K562 (cell line): Measurements from ENCODE around the gene ADIPOR1. TPM values are rescaled to one million over a fixed set of nuclear protein-coding genes. Genes with fewer than 3 reads are reported as not detected.

Source experiments
- ATAC-seq: fragments of 200-7000 bp; cut with Tn5 transposase; 3 replicates; pipeline ENCODE4 v1.9.1; 2020; ENCODE audit warnings: moderate library complexity
- BruUV-seq: library from RNA; stranded (reverse); fragments of 400-500 nt; replicated peaks from 2 replicates; lab custom pipeline; 2021; lab: Mats Ljungman, UMichigan
- CTCF ChIA-PET: fragments of 300-600 bp; formaldehyde crosslinking; extraction: SDS; loops from one replicate; lab custom pipeline; 2021; ENCODE audit warnings: low intra/inter-chr PET ratio; lab: Yijun Ruan, JAX
- POLR2A ChIA-PET: fragments of 300-600, 350-650 bp; sonication (Branson Sonifier 250); formaldehyde crosslinking; extraction: SDS; loops from one replicate; lab custom pipeline; 2021; ENCODE audit warnings: antibody characterized with exemption, inconsistent platforms; lab: Yijun Ruan, JAX
- DNase-seq, 4 experiments: peaks; one replicate each; pipeline versions ENCODE4 v3.0.0 to v3.0.0-alpha.2; 2011 to 2018; ENCODE audit warnings: low spot score in 3 of 4, mixed read lengths in 3 of 4; ENCODE audit errors: extremely low read depth in 1 of 4
- FAIRE-seq: peaks from 2 replicates; lab custom pipeline; 2011; peaks lifted over from hg19 to GRCh38; lab: Jason Lieb, UNC
- H2AFZ ChIP-seq: 2 replicates; pipeline ENCODE4 v1.6.0; 2011; ENCODE audit warnings: low read depth, low read length, control low read depth, inconsistent platforms
- H3K27ac ChIP-seq: fragments of 200-600 bp; 3 replicates; pipeline ENCODE4 v1.8.0; 2011; ENCODE audit warnings: low read depth, mild to moderate bottlenecking, control low read depth, inconsistent platforms, low read length, moderate library complexity, mixed read lengths; ENCODE audit errors: extremely low read depth
- H3K27me3 ChIP-seq, 2 experiments: fragments of 300-600 bp in 1 of 2; 2 replicates in 1 of 2; 3 replicates in 1 of 2; pipeline versions ENCODE4 v1.6.0 to v1.8.0; 2011; ENCODE audit warnings: inconsistent platforms in 2 of 2, low read length in 2 of 2, mild to moderate bottlenecking in 1 of 2, mixed read lengths in 1 of 2, moderate library complexity in 1 of 2; ENCODE audit not compliant: control insufficient read depth in 2 of 2, insufficient read depth in 2 of 2
- H3K36me3 ChIP-seq: fragments of 300-600 bp; 3 replicates; pipeline ENCODE4 v1.8.0; 2011; ENCODE audit warnings: mild to moderate bottlenecking, low read length, inconsistent platforms; ENCODE audit not compliant: control insufficient read depth, insufficient read depth
- H3K4me1 ChIP-seq, 2 experiments: fragments of 200-600 bp in 1 of 2; replicated peaks in 1 of 2; 2 replicates in 1 of 2; 3 replicates in 1 of 2; pipeline versions ENCODE4 v1.5.1 to v1.8.0; 2011; ENCODE audit warnings: inconsistent platforms in 2 of 2, low read length in 2 of 2, mild to moderate bottlenecking in 1 of 2, mixed read lengths in 1 of 2, moderate library complexity in 1 of 2; ENCODE audit not compliant: control insufficient read depth in 2 of 2, insufficient read depth in 2 of 2
- H3K4me2 ChIP-seq: 2 replicates; pipeline ENCODE4 v1.6.1; 2011; ENCODE audit warnings: low read length, control low read depth, inconsistent platforms, mixed read lengths; ENCODE audit not compliant: insufficient read depth
- H3K4me3 ChIP-seq: fragments of 200-600 bp; sonication (generic), shearing (Covaris generic); 2 replicates; pipeline ENCODE4 v1.5.1; 2016; ENCODE audit warnings: control low read depth, inconsistent platforms
- H3K79me2 ChIP-seq: fragments of 200-600 bp; 3 replicates; pipeline ENCODE4 v1.8.0; 2011; ENCODE audit warnings: low read length, inconsistent platforms; ENCODE audit not compliant: control insufficient read depth, insufficient read depth
- H3K9ac ChIP-seq, 2 experiments: 2 replicates each; pipeline versions ENCODE4 v1.6.0 to v1.6.1; 2011; ENCODE audit warnings: low read depth in 2 of 2, low read length in 2 of 2, control low read depth in 1 of 2, inconsistent platforms in 1 of 2, mild to moderate bottlenecking in 1 of 2, mixed read lengths in 1 of 2; ENCODE audit not compliant: insufficient read depth in 1 of 2
- H3K9me1 ChIP-seq: one replicate; pipeline ENCODE4 v1.6.0; 2011; ENCODE audit warnings: inconsistent platforms, mild to moderate bottlenecking, low read length, moderate library complexity; ENCODE audit not compliant: control insufficient read depth, insufficient read depth
- H3K9me3 ChIP-seq: replicated peaks from 2 replicates; pipeline ENCODE4 v1.5.1; 2011; ENCODE audit warnings: low read depth, low read length, inconsistent platforms; ENCODE audit not compliant: control insufficient read depth, insufficient read depth
- H4K20me1 ChIP-seq: replicated peaks from 2 replicates; pipeline ENCODE4 v1.6.1; 2011; ENCODE audit warnings: low read length, inconsistent platforms, mixed read lengths; ENCODE audit not compliant: control insufficient read depth, insufficient read depth
- CEBPG ChIP-seq, 3 experiments: fragments of 200-800 bp in 1 of 3; sonication (Bioruptor generic) in 1 of 3; sonication (generic) in 1 of 3; formaldehyde crosslinking in 1 of 3; IDR thresholded peaks in 2 of 3; conservative IDR thresholded peaks in 1 of 3; 2 replicates each; pipeline versions ENCODE4 v1.6.1 to v1.8.0; 2016 to 2022; ENCODE audit warnings: missing compliant biosample characterization in 2 of 3, missing genetic modification characterization in 2 of 3, mild to moderate bottlenecking in 1 of 3, missing genetic modification reagents in 1 of 3
- CGGBP1 ChIP-seq: fragments of 250-450 bp; sonication (Bioruptor Pico); IDR thresholded peaks from 2 replicates; pipeline ENCODE4 v1.9.0; 2021; ENCODE audit warnings: mild to moderate bottlenecking
- ILK ChIP-seq: fragments of 450-650 bp; IDR thresholded peaks from 2 replicates; pipeline ENCODE4 v1.6.1; 2016; ENCODE audit warnings: missing genetic modification characterization, low read depth, mild to moderate bottlenecking, missing compliant biosample characterization, moderate library complexity, borderline replicate concordance
- IRF2 ChIP-seq: sonication (generic); formaldehyde crosslinking; IDR thresholded peaks from 2 replicates; pipeline ENCODE4 v1.8.1; 2022; ENCODE audit warnings: mild to moderate bottlenecking, missing genetic modification reagents
- KDM1A ChIP-seq, 2 experiments: fragments of 450-650 bp; IDR thresholded peaks; 2 replicates each; pipeline ENCODE4 v1.6.1; 2016; ENCODE audit warnings: mild to moderate bottlenecking in 2 of 2
- NCOR1 ChIP-seq: fragments of 450-650 bp; IDR thresholded peaks from 2 replicates; pipeline ENCODE4 v1.6.1; 2016; ENCODE audit warnings: mild to moderate bottlenecking, moderate library complexity
- NFIC ChIP-seq: fragments of 450-650 bp; IDR thresholded peaks from 2 replicates; pipeline ENCODE4 v1.6.1; 2017; ENCODE audit warnings: mild to moderate bottlenecking, inconsistent platforms
- PHB2 ChIP-seq: fragments of 450-650 bp; IDR thresholded peaks from 2 replicates; pipeline ENCODE4 v1.6.1; 2017; ENCODE audit warnings: low read depth
- RNF219 ChIP-seq: fragments of 250-450 bp; sonication (Bioruptor Pico); IDR thresholded peaks from 2 replicates; pipeline ENCODE4 v1.5.0; 2022; ENCODE audit warnings: mild to moderate bottlenecking
- SMAD2 ChIP-seq: fragments of 150-350 bp; IDR thresholded peaks from 2 replicates; pipeline ENCODE4 v1.6.1; 2014; ENCODE audit warnings: low read depth, mild to moderate bottlenecking, low read length
- THRB ChIP-seq: fragments of 450-650 bp; formaldehyde crosslinking; conservative IDR thresholded peaks from 2 replicates; pipeline ENCODE4 v1.4.0; 2022; ENCODE audit warnings: mild to moderate bottlenecking, missing genetic modification characterization
- YBX1 ChIP-seq: fragments of 450-650 bp; IDR thresholded peaks from 2 replicates; pipeline ENCODE4 v1.7.1; 2016; ENCODE audit warnings: mild to moderate bottlenecking
- ZNF124 ChIP-seq: sonication (generic); formaldehyde crosslinking; IDR thresholded peaks from 2 replicates; pipeline ENCODE4 v1.8.1; 2022; ENCODE audit warnings: missing genetic modification reagents
- ZNF232 ChIP-seq: sonication (generic); formaldehyde crosslinking; IDR thresholded peaks from 2 replicates; pipeline ENCODE4 v1.8.0; 2022; ENCODE audit warnings: mild to moderate bottlenecking, missing genetic modification reagents
- ZNF277 ChIP-seq: fragments of 250-450 bp; sonication (Bioruptor Pico); IDR thresholded peaks from 2 replicates; pipeline ENCODE4 v1.8.0; 2022; ENCODE audit warnings: inconsistent platforms, mild to moderate bottlenecking, moderate library complexity, borderline replicate concordance
- WGBS: fragments of 100-300 bp; shearing (Covaris generic); methylation state at CpG from one replicate; pipeline ENCODE4 v1.1.6; 2016; ENCODE audit warnings: low coverage, mixed read lengths; ENCODE audit not compliant: insufficient coverage; ENCODE audit errors: missing lambda C conversion rate; 5-methylcytosine and 5-hydroxymethylcytosine counted together
- in situ Hi-C: fragments of 300-500 bp; cut with MboI; formaldehyde crosslinking; loops from 4 replicates; pipeline ENCODE4 v1.15.0; 2018; ENCODE audit warnings: inconsistent platforms, mixed read lengths
- intact Hi-C: fragments of 100-400 bp; cut with micrococcal nuclease; formaldehyde crosslinking; loops from 2 replicates; pipeline ENCODE4 v1.14.2; 2022
- polyA plus RNA-seq, 8 experiments: library from polyadenylated mRNA; depleted of rRNA in 4 of 8; stranded (reverse) in 5 of 8; unstranded in 3 of 8; fragments of >200 nt; fragmentation: Nextera tagmentation in 2 of 8; fragmentation: Illumina TruSeq in 1 of 8; extraction: Ambion mirVana in 2 of 8; extraction: Trizol in 1 of 8; gene quantifications; 2 replicates each; pipeline versions ENCODE4 v1.2.1 to v1.2.3, GENCODE V29; 2011 to 2014; ENCODE audit warnings: inconsistent platforms in 1 of 8, missing spikeins in 1 of 8
- total RNA-seq, 7 experiments: library from RNA; depleted of rRNA in 6 of 7; stranded (reverse); fragments of >200 nt in 6 of 7; fragmentation: Illumina TruSeq in 2 of 7; extraction: Trizol in 2 of 7; gene quantifications; 2 replicates each; pipeline versions ENCODE4 v1.2.1 to v1.2.3, GENCODE V29; 2011 to 2021; ENCODE audit warnings: low replicate concordance in 1 of 7

The ADIPOR1 gene
- total and polyA plus RNA-seq, 9 of the 15 experiments (the other 6 are each of a cell fraction or from before 2014, with no cell fraction given), result 29.0 to 217 (median 100) TPM

GRCh38 chr1:202982715-202983430 is 24.8 kb upstream of the ADIPOR1 start (continued):
- TF ChIP-seq CGGBP1 (CRISPR knock-in tag) (no peak), RNF219 (no peak), ILK (tag) (no peak), NFIC (peak; percentile 56)

GRCh38 chr1:202981939-202982338 is 23.8 kb upstream of the ADIPOR1 start:
- Histone ChIP-seq H3K4me1 (peaks cover 0 to 7% of the 10 kb centered on the region in 2 experiments; a peak in 3 of 5 replicates), H3K9me1 (no peaks in the 10 kb centered on the region), H3K36me3 (no peaks in the 10 kb centered on the region), H3K27me3 (peaks cover 0 to 4% of the 10 kb centered on the region in 2 experiments; a peak in 1 of 5 replicates), H2AFZ (peak overlapping the region; percentile 38), H4K20me1 (no peaks in the 10 kb centered on the region), H3K4me3 (no peak overlapping the region), H3K79me2 (no peaks in the 10 kb centered on the region), H3K4me2 (no peak overlapping the region), H3K9ac (no peak overlapping the region), H3K9me3 (no peaks in the 10 kb centered on the region), H3K27ac (peak overlapping the region; percentile 14; the same call in 1 of the 3 replicates)
- ATAC-seq (peak; percentile 87), DNase-seq (peak in 2 of 4 experiments; percentile 7 to 61), FAIRE-seq (peak; percentile 72)
- 5% methylated on average over 2 of the region's 2 CpGs for WGBS
- intact Hi-C loops, result no loop called here
- in situ Hi-C loops, result no loop called here
- ChIA-PET POLR2A (interaction anchor here (0.8 to 1.7 kb wide), 7 partner anchors 10 to 45 kb away, joined by 3 to 10 read pairs (median 5); no protein-coding TSS in a partner anchor), CTCF (interaction anchor here (0.6 to 0.9 kb wide), 2 partner anchors 13 to 169 kb away, joined by 3 read pairs; no protein-coding TSS in a partner anchor)
- BruUV-seq, result no TSS peak
- TF ChIP-seq NCOR1 (peak; percentile 84), THRB (CRISPR knock-in tag) (no peak), CEBPG (CRISPR knock-in tag; IDR thresholded peaks at IDR 0.05) (no peak), CEBPG (tag; conservative IDR thresholded peaks at IDR 0.05 in 1 of 2, IDR thresholded peaks at IDR 0.05 in 1 of 2) (no peak), ZNF277 (CRISPR knock-in tag) (no peak), ZNF124 (CRISPR knock-in tag) (no peak), KDM1A (IDR thresholded peaks at IDR 0.05) (peak; percentile 57; a peak in 3 of 4 replicates), SMAD2 (no peak), ZNF232 (CRISPR knock-in tag) (no peak), PHB2 (peak; percentile 46; the same call in 1 of the 2 replicates), IRF2 (CRISPR knock-in tag) (no peak), YBX1 (no peak)
